Tibial nerve (tissue), 4 donors: ENCODE measurements around the gene SIGMAR1. TPM values are rescaled to one million over a fixed set of nuclear protein-coding genes. Genes with fewer than 3 reads are reported as not detected.

Experiments used
- DNase-seq, 2 donors: peaks; one replicate each; pipeline ENCODE4 v3.0.0-alpha.2; 2019; ENCODE audit warnings: low spot score in 2 of 2
- H3K27ac ChIP-seq, 4 donors: fragments of 200-600 bp; sonication (generic) in 3 of 4; one replicate each; pipeline ENCODE4 v1.5.1; 2017 to 2019; ENCODE audit warnings: mild to moderate bottlenecking in 1 of 4
- H3K27me3 ChIP-seq, 2 donors: fragments of 200-600 bp; sonication (generic) in 1 of 2; one replicate each; pipeline versions ENCODE4 v1.5.1 to v1.6.0; 2017 to 2019
- H3K36me3 ChIP-seq, 3 donors: fragments of 200-600 bp; sonication (generic); one replicate each; pipeline ENCODE4 v1.5.1; 2018 to 2019
- H3K4me1 ChIP-seq, 4 donors: fragments of 200-600 bp; sonication (generic) in 3 of 4; one replicate each; pipeline ENCODE4 v1.5.1; 2017 to 2019
- H3K4me3 ChIP-seq, 4 donors: fragments of 200-600 bp; sonication (generic) in 3 of 4; one replicate each; pipeline ENCODE4 v1.5.1; 2017 to 2019; ENCODE audit warnings: mild to moderate bottlenecking in 1 of 4, moderate library complexity in 1 of 4
- H3K9me3 ChIP-seq, 4 donors: fragments of 200-600 bp; sonication (generic) in 3 of 4; one replicate each; pipeline ENCODE4 v1.5.1; 2017 to 2019
- EP300 ChIP-seq, 2 donors: sonication (generic); formaldehyde crosslinking; IDR thresholded peaks; one replicate each; pipeline ENCODE4 v1.6.1; 2017; ENCODE audit warnings: antibody characterized with exemption in 2 of 2, mild to moderate bottlenecking in 1 of 2
- POLR2A ChIP-seq, 2 donors: fragments of 450-650 bp; IDR thresholded peaks; one replicate each; pipeline ENCODE4 v1.6.1; 2017; ENCODE audit warnings: antibody characterized with exemption in 2 of 2, mild to moderate bottlenecking in 2 of 2, moderate library complexity in 2 of 2
- WGBS, 2 donors: methylation state at CpG; one replicate each; pipeline ENCODE4 v1.1.5; 2018; 5-methylcytosine and 5-hydroxymethylcytosine counted together
- total RNA-seq, 4 donors: library from RNA; depleted of rRNA; stranded (reverse); fragments of >200 nt; gene quantifications; one replicate each; pipeline ENCODE4 v1.1.0, GENCODE V29; 2016
- TF ChIP-seq, protein P1 (sequence below), 5 experiments: fragments of 200-600 bp in 3 of 5; fragments of 450-650 bp in 2 of 5; sonication (generic) in 3 of 5; IDR thresholded peaks; one replicate each; pipeline ENCODE4 v1.5.1; 2016 to 2019; ENCODE audit warnings: antibody characterized with exemption in 5 of 5, mild to moderate bottlenecking in 3 of 5, moderate library complexity in 2 of 5

Gene SIGMAR1
- total RNA-seq, 4 donors from 2014 or later = 92.6 to 128 (median 107) TPM

DNA sequence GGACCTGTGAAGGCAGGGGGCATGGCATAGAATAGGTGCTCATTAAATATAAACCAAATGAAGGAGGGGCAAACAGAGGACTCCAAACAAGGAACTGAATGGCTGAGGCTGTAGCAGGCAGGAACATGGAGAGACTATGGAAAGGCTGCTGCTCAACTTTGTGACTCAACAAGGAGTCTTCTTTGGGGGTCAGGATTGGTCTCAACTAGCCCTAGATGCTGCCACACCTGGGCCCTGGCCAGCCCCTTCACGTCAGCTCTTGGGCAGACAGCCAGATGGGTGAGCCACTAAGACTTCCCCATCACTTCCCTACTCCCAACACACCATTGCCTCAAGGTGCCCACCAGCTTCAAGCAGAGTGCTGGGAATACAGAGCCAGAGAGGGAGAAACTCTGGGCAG is 36.7 kb downstream of the SIGMAR1 start:
- 50 to 71% methylated on average over 1 of the region's 1 CpG for WGBS, 2 donors
- no peaks in the 10 kb centered on the region for H3K36me3 ChIP-seq
- no peak overlapping the region for H3K27ac ChIP-seq
- H3K4me1 ChIP-seq = peaks cover 0 to 4% (median 0%) of the 10 kb centered on the region in 4 donors
- no peak overlapping the region for H3K4me3 ChIP-seq
- no peaks in the 10 kb centered on the region for H3K9me3 ChIP-seq
- no peaks in the 10 kb centered on the region for H3K27me3 ChIP-seq
- DNase-seq = no peak
- TF ChIP-seq, protein P1, sequence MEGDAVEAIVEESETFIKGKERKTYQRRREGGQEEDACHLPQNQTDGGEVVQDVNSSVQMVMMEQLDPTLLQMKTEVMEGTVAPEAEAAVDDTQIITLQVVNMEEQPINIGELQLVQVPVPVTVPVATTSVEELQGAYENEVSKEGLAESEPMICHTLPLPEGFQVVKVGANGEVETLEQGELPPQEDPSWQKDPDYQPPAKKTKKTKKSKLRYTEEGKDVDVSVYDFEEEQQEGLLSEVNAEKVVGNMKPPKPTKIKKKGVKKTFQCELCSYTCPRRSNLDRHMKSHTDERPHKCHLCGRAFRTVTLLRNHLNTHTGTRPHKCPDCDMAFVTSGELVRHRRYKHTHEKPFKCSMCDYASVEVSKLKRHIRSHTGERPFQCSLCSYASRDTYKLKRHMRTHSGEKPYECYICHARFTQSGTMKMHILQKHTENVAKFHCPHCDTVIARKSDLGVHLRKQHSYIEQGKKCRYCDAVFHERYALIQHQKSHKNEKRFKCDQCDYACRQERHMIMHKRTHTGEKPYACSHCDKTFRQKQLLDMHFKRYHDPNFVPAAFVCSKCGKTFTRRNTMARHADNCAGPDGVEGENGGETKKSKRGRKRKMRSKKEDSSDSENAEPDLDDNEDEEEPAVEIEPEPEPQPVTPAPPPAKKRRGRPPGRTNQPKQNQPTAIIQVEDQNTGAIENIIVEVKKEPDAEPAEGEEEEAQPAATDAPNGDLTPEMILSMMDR (IDR thresholded peaks at IDR 0.05) = no peak
- no peak for TF ChIP-seq EP300 (IDR thresholded peaks at IDR 0.05)

DNA sequence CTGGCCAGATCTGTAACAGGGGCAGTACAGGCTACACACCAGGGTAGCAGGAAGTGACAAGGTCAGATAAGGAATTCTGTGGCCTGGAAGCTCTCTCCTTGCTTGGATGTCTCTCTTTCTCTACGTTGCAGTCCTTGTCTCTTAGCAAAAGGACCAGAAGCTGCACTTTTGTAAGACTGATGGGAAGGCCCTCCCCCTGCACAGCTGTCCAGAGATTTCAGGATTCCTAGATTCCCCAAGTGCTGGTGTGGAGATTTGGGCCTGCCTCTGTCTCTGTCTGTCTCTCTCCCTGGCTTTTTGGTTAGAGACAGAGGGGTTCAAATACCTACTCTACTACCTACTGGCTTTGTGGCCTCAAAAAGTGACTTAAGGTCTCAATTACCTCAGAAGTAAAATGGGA is 38.0 kb downstream of the SIGMAR1 start:
- H3K4me3 ChIP-seq = no peak overlapping the region
- 10 to 44% methylated on average over 1 of the region's 1 CpG for WGBS, 2 donors
- H3K27me3 ChIP-seq = no peaks in the 10 kb centered on the region
- no peaks in the 10 kb centered on the region for H3K36me3 ChIP-seq
- H3K4me1 ChIP-seq = peaks cover 0 to 6% (median 0%) of the 10 kb centered on the region in 4 donors
- no peak for TF ChIP-seq POLR2A (IDR thresholded peaks at IDR 0.05)
- TF ChIP-seq, protein P1 (IDR thresholded peaks at IDR 0.05) = no peak
- TF ChIP-seq EP300 (IDR thresholded peaks at IDR 0.05) = no peak
- no peaks in the 10 kb centered on the region for H3K9me3 ChIP-seq
- H3K27ac ChIP-seq = no peak overlapping the region
- no peak for DNase-seq

DNA sequence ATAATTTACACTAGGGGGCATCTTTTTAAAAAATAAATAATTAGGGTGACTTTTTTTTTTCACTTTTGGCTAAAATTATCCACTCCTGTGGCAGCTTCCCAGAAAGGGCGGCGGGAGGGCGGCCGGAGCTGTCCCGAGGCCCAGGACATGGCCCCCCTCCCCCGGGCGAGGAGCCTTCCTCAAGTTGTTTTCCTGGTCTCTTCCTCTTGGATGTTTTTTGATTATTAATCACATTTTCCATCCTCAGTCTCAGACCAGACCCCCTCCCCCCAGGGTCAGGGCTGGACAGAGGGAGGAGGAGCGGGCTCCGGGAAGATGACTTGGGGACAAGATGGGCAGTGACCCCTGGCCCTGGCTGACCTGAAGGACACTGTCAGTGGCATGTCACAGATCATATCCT is 43.4 kb downstream of the SIGMAR1 start:
- WGBS, 2 donors = 44 to 54% methylated on average over 9 of the region's 9 CpGs
- Histone ChIP-seq H3K27me3 (peaks cover 0 to 21% of the 10 kb centered on the region in 2 donors), H3K4me1 (peaks cover 0 to 51% (median 38%) of the 10 kb centered on the region in 4 donors), H3K4me3 (no peak overlapping the region), H3K9me3 (no peaks in the 10 kb centered on the region), H3K36me3 (no peaks in the 10 kb centered on the region), H3K27ac (peak overlapping the region; percentile 13 to 89 (median 77))
- TF ChIP-seq, protein P1 (IDR thresholded peaks at IDR 0.05) = no peak
- TF ChIP-seq EP300 (IDR thresholded peaks at IDR 0.05) (no peak), POLR2A (IDR thresholded peaks at IDR 0.05) (no peak)
- DNase-seq = no peak

DNA sequence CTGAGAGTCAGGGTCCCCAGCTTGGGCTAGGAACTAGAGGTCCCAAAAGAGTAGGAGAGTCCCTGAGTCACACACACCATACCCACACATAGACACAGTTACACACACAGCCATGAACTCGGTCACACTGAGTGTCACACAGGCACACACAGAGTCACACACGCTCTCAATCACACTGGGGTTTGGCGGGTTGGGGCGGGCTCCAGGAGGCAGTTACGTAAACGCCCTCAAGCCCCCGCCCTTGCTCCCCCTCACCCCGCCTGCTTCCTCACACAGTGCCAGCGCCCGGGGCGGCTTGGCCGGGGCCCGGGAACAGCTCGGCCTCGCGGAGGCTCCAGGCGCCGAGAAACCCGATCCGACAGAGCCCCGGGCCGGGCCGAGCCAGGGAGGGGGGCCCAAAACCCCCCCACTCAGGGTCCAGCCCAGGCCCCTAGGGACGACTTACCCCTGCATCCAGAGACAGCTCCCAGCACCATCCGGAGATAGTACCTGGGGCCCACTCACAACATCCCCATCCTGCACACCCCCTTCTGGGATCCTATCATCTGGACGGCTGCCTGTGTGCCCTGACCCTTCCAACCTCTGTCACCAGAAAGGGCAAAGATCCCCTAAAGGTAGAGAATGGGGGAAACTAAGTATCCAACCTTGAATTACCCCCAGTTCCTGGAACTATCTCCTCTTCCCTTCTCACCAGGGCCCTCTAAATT is 44.5 kb downstream of the SIGMAR1 start:
- Histone ChIP-seq H3K4me1 (peaks cover 0 to 63% (median 44%) of the 10 kb centered on the region in 4 donors), H3K27ac (peak overlapping the region; percentile 29 to 89 (median 77)), H3K27me3 (peaks cover 0 to 28% of the 10 kb centered on the region in 2 donors), H3K4me3 (no peak overlapping the region), H3K36me3 (no peaks in the 10 kb centered on the region), H3K9me3 (no peaks in the 10 kb centered on the region)
- 4% methylated on average over 24 to 26 of the region's 26 CpGs for WGBS, 2 donors
- TF ChIP-seq, protein P1 (IDR thresholded peaks at IDR 0.05) = no peak
- TF ChIP-seq POLR2A (IDR thresholded peaks at IDR 0.05) = no peak
- peak in 1 of 2 donors; percentile 64 for TF ChIP-seq EP300 (IDR thresholded peaks at IDR 0.05)
- peak; percentile 48 to 61 for DNase-seq
